Activated T-cell treated with anti-CD3 and anti-CD28 coated beads for 24 hours (primary cell): ENCODE results near the gene DAB2IP.
"Not testable (repeated sequence)": the region's sequence is repeated elsewhere in the genome, so short reads cannot be mapped to it uniquely, and the experiment has no call there.

Experiments
- DNase-seq: peaks from one replicate; pipeline ENCODE4 v3.0.0-alpha.2; 2020; ENCODE audit warnings: low read depth

Gene DAB2IP

DNA sequence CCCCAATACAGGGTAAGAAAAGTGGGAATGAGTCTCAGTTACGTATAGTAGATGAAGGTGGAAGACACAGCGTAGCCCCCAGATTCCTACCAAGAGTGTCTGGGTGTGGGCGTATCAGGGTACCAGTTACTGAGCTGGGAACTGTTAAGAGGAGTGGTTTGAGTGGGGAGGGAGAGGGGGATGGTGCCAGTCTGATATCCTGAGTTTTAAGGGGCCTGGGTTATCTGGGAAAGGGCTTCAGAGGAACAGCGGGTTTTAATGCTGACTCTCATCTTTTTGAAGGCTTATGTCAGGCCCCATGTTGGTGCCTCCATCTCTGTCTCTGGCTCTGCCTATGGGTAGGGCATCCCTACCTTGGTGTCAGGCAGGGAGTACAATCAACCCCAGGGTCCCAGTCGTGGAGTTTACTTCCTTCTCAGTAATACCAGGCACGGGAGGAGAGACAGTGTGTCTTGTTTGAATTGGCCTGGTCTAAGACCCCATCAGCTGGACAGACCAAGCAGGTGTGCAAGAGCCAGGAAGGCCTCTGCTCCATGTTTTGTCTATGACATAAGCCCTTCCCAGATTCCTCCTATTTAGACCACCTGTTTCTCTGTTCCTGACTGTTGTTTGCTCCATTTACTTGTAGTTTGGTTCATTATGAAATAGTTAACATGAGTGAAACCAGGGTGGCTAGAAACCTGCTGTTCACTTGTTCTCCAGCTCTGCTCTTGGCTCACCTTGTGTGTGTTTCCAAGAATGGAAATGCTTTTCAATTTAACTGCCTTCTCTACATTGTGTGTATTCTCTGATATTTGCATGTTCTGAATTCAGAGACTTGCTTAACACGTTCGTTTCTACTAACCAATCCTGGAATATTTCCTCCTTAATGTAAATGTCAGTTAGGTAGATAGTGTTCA lies 125.6 kb downstream of the DAB2IP start:
- DNase-seq = no peak

DNA sequence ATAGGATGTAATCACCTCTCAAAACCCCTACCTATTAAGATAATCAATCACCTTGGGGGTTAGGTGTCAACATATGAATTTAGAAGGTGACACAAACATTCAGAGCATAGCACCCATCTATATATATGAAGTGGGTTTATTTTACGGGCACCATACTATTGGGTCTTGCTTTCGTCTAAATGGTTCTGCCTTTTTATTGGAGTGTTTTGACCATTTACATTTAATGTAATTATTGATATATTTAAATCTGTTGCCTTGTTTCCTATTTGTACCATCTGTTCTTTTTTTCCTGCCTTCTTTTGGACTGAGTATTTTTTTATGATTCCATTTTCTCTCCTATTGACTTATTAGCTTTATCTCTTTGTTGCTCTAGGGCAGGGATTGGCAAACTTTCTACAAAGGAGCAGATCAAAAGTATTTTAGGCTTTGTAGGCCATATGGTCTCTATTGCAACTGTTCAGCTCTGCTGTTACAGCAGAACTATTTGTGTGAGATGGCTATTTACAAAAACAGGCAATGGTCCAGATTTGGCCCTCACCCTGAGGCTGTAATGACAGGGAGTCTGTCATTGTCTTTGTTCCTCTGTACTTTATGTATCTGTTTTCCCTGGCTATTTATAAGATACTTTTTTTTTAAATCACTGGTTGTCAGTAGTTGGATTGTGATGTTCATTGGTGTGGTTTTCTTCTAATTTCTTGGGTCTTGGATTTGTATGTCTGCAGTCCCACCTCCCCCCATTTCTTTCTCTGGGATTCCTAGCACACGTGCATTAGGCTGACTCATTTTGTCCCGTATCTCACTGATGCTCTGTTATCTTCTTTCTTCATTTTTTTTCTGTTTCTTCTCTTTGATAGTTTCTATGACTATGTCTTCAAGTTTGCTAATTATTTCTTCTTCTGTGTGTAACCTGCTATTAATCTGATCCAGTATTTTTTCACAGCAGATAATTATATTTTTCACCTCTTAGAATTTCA lies 127.1 kb downstream of the DAB2IP start:
- no peak for DNase-seq

DNA sequence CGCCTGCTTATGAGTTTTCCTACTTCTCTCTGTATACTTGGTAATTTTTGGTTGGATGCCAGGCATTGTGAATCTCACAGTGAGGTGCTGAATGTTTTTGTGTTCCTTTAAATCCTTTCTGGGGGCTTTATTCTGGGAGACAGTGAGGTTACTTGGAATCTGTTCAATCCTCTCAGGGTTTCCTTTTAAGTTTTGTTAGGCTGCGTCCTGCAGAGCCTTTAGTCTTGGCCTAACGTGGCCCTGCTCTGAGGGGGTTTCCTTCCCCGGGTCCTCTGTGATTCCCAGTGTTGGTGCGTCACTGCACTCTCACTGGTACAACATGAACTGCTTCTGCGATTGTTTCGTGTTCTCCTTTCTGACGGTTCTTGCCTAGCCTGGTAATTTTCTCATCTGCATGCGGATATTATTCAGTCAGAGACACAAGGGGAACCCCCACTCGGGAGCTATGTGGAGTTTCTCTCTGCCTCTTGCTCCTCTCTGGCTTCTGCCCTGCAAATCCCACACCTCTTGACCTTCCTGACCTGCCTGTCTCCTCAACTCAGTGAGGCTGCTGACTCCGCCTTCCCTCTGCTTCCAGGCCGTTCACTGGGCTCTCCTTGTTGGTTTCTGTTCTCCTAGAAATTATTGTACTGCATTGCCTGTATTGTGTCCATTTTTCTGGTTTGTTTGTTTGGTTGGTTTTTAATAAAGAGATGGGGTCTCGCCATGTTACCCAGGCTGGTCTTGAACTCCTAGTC lies 128.1 kb downstream of the DAB2IP start:
- no peak for DNase-seq

GRCh38 chr9:121780177-121781040 lies 129.0 kb downstream of the DAB2IP start:
- no peak for DNase-seq

DNA sequence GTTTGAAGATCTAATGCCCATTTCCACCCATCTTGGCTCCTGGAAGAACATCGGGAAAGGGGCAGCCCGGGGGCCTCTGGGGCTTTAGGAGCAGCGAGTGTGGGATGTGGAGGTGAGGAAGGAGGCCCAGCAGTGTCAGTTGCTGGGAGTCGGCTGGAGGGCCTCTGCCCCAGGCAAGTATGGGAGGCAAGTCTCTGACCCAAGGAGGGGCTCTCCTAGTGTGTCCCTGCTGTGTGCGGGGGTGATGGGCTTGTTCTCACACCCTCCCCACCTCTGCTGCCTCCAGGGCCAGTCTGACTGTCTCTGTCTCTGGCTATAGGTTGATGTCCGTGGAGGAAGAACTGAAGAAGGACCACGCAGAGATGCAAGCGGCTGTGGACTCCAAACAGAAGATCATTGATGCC lies 129.7 kb downstream of the DAB2IP start:
- DNase-seq = no peak

DNA sequence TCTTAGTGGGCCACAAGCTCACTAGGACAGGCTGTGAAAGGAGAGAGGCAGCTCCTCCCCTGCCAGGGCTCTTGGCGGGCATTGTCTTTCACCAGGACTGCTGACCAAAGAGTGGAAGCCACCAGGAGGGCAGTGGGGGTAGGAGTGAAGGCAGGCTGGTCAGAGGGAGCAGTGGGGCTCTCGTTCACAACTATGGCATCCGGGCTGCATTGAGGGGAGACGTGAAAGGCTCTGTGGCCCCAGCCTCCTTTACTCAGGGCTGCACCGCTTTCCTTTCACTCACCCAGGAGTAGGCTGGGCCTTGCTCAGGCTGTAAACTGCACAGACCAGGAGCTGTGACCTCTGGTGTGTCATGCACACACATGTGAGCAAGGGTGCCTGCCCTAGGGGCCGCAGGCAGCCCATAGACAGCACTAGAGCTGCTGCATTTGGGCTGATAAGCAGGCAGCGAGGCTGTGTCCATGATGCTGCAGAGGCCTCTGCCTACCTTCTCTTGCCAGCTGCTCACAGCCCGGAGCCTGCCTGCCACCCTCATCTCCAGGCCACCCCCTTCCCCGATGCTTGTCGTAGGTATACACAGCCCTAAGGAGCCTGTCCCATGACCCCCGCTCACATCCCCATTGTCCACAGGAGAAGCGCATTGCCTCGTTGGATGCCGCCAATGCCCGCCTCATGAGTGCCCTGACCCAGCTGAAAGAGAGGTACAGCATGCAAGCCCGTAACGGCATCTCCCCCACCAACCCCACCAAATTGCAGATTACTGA lies 130.4 kb downstream of the DAB2IP start:
- DNase-seq = no peak

DNA sequence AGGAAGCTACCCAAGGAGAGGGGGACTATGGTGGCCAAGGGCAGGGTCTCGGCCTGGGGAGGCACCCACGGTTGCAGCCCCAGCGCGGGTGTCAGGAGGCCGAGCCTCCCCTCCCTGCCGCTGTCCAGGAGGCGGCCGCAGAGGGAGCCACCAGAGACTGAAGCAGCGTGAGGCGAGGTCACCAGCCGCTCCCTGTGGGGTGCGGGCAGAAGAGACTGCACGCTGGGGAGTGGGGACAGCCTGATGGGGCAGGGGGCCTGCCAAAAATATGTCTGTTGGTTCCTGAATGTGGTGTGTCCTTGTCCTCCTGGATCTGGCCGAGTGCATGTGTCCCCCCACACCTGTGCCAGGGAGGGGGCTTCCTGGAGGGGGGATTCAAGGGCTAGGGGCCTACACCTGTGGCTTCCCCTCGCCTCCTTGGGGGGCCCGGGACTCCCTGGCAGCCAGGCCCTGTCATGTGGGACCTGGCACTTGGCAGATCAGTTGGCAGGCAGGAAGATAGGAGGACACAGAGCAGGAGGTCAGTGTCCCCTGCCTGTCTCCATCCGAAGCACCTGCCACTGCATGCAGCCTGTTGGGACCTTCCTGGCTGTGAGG lies 131.2 kb downstream of the DAB2IP start:
- no peak for DNase-seq

DNA sequence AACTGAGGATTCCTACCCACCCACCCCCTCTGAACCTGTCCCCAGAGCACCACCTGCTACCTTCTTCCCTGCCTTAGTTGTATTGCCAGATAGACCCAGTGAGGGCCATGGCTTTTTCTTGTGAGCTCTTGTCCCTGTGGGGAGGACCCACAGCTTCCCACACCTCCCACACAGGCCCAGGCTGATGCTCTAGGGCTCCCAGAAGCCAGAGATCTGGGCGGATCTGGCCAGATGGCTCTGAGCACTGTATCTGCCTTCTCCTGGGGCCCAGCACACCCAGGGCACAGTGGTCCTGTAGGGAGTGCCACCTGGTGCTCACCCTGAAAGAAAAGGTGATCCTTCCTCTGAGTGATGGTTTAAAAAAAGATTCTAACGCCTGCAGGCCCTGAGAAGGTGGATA lies 131.7 kb downstream of the DAB2IP start:
- DNase-seq = no peak

- no peak for DNase-seq
These were observed 132.4 kb downstream of the DAB2IP start for GRCh38 chr9:121783521-121784507.

- DNase-seq = no peak
These were observed 133.4 kb downstream of the DAB2IP start for GRCh38 chr9:121784731-121785411.

DNA sequence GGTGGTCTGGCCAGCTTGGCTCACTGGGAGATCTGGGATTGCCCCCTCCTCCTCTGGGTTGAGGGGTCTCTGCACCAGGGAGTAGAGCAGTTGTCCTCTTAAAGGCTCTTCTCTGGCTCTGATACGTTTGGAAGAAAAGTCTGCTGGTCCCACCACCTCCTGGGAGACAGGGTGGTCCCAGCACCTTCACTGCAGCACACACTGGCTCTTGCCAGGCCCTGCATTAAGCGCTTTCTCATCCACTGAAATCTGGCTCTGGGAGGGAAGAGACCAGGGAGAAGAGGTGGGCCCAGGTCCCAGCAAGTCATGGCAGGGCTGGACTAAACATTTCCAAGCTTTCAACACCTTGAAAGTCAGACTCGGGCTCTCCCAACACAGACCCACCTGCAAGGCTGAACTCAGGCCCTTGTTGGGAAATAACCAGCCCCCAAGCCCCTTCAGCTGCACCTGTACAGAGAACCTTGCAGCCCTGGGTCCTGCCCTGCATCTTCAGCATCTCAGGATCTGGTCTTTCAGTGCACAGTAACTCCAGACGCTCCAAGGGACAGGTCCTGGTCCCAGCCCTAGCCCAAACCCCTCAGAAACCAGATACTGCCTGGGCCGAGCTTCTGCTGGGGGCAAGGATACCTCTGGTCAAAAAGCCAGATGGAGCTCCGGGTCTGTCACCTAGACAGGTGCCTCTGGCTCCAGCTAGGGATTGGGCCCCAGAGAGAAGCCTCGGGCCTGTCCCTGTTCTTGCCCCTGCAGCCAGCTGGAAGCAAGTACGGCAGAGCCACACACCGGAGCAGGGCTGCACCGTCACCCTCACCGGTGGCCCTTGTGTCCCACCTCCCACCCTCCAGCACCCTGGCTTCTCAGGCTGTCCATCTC lies 134.5 kb downstream of the DAB2IP start:
- DNase-seq = no peak

GRCh38 chr9:121786543-121786948 lies 135.1 kb downstream of the DAB2IP start:
- no peak for DNase-seq

GRCh38 chr9:121786998-121787422 lies 135.6 kb downstream of the DAB2IP start:
- no peak for DNase-seq

DNA sequence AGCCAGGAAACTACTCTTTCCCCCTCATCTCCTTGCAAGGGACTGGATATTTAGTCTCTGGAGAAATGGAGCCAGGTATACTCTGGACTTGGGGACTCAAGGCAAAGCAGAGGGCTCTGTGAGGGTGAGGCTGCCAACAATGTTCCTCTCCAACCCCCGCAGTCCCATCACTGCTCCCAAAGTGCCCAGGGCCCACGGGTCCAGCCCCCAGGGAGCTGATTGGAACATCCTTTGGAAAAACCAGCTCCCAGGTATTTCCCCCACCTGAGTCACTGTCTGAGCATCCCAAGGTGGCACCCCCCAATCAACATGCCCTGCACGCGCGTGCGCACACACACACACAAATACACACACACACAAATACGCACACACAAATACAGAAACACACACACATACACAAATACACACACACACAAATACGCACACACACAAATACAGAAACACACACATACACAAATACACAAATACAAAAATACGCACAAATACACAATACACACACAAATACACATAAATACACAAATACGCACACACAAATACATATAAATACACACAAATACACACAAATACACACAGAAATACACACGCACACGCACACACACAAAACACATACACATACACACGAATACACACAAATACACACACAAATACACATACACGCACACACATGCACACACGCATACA lies 137.4 kb downstream of the DAB2IP start:
- no peak for DNase-seq

DNA sequence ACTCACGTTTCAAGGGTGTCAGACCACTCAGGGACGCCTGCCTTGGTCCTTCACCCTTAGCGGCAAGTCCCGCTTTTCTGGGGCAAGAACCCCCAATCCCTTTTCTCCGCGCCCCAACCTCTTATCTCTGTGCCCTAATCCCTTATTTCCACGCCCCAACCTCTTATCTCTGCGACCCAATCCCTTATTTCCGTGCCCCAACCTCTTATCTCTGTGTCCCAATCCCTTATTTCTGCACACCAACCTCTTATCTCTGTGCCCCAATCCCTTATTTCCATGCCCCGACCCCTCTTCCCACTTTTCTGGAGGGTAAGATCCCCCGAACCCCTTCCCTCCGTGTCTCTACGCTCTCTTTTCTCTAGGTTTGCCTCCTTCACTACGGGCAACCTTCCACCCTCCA lies 139.4 kb downstream of the DAB2IP start:
- no peak for DNase-seq

DNA sequence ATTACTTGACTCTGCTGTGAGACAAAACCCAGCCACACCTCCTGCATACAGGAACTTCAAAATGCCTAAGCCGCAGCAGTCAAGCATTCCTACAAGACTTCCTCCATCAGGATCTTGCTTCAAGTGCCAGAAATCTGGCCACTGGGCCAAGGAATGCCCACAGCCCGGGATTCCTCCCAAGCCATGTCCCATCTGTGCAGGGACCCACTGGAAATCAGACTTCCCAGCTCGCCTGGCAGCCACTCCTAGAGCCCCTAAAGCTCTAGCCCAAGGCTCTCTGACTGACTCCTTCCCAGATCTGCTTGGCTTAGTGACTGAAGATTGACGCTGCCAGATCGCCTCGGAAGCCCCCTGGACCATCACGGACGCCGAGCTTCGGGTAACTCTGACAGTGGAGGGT lies 141.0 kb downstream of the DAB2IP start:
- DNase-seq = not testable (repeated sequence)
